ENCODE measurements around the gene DEFB121.
"Not testable (repeated sequence)": the region's sequence is repeated elsewhere in the genome, so short reads cannot be mapped to it uniquely, and the experiment has no call there.

DEFB121 gene, protein sequence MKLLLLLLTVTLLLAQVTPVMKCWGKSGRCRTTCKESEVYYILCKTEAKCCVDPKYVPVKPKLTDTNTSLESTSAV

DNA sequence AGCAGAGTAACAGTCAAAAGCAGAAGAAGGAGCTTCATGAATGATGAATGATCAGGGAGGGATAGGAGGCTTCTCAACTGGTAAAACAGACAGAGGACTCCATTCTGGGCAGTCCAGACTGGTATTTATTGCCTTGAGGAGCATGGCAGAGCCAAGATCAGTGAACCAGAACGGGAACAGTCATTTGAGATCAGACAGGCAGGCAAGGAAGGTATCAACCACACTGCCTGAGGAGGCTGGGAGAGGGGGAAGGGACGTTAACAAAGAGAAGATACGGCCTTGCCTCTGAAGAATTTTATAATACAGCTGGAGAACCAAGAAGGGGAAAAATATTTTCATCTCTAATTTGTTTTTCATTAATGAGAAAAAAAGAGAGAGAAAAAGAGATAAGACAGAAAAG, at the start of gene DEFB121:
TSS of gene DEFB121 (minus strand) at position 101 of the 400 bp plus-strand sequence. CDS start at position 38, 63 bp downstream.
- DNase-seq: no peak

DNA sequence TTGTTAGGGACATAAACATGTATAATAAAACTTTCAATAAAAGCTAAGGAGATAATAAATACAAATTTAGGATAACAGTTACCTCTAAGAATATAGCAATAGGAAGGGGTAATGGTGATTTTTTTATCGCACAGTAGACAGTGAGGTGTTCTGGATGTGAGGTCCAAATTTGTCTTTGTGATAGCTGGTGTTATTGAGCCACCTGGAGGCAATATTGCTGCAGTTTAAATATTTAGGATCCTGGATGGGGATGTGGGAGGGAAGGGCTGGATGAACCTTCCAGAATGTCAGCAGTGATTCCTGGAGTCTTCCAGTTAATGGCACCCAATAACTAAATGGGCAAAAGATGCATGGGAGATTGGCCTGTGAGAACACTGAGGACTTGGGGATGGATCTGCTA, 48.3 kb upstream of the DEFB121 start:
- no peak for DNase-seq

DNA sequence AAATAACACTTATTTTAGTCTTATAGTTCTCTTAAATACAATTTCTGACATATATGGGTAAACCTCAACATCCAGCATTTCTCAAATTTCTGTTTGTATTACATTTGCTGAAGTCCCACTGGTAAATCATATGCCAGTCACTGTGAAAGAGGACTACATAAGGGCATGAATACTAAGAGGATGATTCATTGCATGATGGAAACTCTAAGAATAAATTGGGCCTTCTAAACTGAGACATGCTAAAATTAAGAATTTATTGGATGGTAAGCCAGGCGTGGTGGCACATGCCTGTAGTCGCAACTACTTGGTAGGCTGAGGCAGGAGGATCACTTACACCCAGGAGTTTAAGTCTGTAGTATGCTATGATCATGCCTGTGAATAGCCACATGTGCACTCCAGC, 46.6 kb upstream of the DEFB121 start:
- DNase-seq: no peak

DNA sequence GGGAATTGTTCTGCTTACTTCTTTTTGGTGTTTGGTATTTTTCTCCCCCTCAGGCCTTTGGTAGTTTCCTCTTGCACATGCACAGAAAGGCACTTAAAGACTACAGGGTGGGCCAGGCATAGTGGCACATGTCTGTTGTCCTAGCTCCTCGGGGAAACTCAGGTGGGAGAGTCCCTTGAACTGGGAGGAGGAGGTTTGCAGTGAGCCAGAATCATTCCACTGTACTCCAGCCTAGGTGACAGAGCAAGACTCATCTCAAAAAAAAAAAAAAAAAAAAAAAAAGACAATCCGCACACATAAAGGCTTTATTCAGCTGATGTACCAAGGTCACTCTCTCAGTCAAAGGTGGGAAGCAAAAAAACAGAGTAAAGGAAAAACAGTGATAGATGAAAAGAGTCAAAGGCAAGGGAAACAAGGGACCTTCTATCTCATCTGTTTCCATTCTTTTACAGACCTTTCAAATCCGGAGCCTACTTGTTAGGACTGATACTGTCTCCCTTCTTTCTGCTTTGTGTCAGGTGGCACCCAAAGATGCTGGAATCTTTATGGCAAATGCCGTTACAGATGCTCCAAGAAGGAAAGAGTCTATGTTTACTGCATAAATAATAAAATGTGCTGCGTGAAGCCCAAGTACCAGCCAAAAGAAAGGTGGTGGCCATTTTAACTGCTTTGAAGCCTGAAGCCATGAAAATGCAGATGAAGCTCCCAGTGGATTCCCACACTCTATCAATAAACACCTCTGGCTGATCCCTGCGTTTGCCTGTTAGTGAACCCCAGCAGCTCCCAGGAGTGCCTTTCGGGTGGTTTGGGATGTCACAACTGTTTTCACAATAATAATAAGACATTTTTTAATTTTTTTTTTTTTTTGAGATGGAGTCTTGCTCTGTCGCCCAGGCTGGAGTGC, 43.7 kb upstream of the DEFB121 start:
- DNase-seq: no peak

DNA sequence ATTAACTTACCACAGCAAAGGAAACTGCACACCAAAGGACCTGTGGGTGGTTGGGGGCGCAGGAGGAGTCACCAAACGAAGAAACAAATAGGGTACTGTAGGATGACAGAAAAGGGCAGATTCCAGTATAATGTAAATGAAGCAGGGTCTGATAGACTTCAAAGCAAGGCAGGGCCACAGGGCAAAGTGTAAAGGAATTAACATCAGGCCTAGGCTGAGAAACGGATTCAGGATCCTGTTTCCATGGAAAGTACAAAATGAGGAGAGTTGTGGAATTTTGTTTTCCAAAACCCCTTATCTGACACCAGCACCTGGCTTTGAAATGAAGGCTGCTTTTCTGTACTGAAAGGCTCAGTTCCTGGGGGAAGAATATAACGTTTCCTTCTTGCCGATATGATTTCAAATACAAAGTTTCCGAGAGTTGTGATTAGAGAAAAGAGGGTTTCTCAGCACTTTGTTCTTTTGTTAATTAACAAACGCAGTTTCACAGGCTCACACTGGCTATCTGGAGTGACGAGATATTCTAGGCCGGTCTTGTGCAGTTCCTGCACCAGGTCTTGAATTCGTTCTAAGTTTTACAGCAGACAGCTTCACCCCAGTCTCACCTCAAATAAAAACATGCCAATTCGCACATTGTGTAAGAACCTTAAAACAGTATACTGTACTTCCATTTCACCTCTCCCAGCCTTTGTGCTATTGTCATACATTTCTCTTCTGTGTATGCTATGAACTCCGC, 40.2 kb upstream of the DEFB121 start:
- no peak for DNase-seq

DNA sequence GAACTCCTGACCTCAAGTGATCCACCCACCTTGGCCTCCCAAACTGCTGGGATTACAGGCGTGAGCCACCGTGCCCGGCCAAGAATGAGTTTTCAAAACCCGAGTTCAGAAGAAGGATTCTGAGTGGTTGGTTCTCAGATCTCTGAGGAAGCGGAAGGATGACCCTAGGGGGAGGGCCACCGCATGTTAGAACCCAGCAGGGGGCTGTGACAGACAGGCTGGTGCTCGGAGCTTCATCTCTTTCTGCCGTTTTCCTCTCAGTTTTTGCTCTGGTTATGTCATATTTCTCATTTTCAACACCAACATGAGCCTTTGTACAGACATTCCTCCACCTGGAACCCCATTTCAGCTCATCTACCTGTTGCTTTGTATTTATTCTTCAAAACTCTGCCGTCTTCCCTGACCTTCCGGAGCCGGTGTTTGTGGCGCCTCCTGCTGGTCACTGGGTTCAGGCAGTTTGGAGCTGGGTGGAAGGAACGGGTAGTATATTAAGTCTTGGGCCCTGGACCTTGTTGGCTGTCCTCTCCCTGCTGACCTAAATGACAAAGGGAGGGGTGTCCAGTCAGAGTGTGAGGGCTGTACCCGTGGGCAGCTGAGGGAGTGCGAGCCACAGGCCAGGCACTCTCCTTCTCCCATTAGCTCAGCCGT, 34.1 kb upstream of the DEFB121 start, which contains the start of gene DEFB123:
TSS of gene DEFB123 (plus strand) at position 621 of the 648 bp plus-strand sequence. CDS start 67 bp downstream, outside the sequence.
- DNase-seq: no peak

DNA sequence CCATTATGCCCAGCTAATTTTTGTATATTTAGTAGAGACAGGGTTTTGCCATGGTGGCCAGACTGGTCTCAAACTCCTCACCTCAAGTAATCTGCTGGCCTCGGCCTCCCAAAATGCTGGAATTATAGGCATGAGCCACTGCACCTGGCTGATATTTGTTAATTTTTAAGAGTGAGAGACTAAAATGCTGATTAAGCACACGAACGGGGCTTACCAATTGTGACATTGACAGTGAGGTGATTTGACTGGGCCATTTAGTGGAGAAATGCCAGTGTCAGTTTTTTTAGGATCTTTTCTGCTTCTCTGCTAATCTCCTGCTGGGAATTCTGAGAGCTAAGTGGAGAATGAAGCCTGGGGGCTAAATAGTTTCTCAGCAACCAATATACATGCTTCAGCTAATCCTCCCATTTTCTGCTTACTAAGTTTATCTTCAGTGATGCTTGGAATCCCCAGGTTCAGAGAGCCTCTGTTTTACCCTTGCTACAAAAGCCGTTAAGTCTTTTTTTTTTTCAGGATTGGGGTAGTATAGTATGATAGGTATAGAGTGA, 24.6 kb upstream of the DEFB121 start:
- no peak for DNase-seq

DNA sequence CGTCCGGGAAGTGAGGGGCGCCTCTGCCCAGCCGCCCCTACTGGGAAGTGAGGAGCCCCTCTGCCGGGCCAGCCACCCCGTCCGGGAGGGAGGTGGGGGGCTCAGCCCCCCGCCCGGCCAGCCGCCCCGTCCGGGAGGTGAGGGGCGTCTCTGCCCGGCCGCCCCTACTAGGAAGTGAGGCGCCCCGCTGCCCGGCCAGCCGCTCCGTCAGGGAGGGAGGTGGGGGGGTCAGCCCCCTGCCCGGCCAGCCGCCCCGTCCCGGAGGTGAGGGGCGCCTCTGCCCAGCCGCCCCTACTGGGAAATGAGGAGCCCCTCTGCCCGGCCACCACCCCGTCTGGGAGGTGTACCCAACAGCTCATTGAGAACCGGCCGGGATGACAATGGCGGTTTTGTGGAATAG, 21.6 kb upstream of the DEFB121 start:
- not testable (repeated sequence) for DNase-seq

DNA sequence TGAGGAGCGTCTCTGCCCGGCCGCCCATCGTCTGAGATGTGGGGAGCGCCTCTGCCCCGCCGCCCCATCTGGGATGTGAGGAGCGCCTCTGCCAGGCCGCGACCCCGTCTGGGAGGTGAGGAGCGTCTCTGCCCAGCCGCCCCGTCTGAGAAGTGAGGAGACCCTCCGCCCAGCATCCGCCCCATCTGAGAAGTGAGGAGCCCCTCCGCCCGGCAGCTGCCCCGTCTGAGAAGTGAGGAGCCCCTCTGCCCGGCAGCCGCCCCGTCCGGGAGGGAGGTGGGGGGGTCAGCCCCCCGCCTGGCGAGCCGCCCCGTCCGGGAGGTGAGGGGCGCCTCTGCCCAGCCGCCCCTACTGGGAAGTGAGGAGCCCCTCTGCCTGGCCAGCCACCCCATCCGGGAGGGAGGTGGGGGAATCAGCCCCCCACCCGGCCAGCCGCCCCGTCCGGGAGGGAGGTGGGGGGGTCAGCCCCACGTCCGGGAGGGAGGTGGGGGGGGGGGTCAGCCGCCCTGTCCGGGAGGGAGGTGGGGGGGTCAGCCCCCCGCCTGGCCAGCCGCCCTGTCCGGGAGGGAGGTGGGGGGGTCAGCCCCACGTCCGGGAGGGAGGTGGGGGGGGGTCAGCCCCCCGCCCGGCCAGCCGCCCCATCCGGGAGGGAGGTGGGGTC, 21.0 kb upstream of the DEFB121 start:
- DNase-seq: not testable (repeated sequence)

DNA sequence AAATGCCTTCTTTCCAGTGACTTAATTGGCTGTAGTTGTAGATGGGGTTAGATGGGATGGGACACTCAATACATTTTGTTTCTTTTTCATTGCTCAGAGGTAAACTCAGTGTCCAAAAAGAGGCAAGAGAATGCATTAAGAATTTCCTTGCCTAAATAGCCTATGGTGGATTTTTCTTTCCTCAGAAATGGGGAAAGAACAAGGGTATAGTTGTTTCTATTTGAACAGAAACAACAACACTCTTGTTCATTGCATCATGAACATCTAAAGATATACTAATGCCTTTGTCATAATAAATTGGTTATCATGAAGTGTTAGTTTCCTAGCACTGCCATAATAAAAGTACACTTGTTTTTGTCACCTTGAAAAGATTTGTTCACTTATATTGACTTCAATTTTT, 19.8 kb upstream of the DEFB121 start:
- no peak for DNase-seq

DNA sequence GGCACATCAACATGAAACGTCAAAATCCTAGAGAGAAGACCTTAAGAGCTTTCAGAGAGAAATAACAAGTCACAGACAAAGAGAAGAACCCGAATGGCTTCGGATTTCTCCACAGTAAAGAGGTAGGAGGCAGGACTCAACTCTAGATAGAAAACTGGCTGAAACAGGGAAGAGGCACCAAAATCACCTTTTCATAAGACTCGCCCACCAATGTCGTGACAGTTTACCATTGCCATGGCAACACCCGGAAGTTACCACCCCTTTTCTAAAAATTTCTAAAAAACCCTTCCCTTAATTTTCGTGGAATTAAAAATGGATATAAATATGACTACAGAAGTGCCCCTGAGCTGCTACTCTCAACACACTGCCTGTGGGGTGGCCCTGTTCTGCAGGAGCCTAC, 12.3 kb upstream of the DEFB121 start:
- DNase-seq: no peak

DNA sequence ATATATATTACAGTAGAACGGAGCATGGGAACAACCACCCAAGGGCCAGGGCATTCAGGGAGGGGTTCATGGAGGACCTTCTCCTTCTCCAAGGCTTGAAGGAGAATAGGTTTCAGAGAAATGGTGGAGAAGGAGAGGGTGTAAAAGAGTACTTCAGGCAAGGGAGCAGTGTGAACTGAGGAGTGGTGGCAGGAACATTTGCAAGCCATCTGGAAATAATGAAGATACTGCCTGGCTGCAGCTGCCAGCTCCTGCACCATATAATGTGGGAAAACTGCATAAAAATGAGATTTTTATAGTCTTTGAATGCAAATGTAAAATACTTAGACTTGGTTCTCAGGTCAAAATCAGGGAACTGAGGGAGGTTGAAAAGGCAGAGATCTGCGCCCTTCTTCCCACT, 9.6 kb upstream of the DEFB121 start:
- no peak for DNase-seq

DNA sequence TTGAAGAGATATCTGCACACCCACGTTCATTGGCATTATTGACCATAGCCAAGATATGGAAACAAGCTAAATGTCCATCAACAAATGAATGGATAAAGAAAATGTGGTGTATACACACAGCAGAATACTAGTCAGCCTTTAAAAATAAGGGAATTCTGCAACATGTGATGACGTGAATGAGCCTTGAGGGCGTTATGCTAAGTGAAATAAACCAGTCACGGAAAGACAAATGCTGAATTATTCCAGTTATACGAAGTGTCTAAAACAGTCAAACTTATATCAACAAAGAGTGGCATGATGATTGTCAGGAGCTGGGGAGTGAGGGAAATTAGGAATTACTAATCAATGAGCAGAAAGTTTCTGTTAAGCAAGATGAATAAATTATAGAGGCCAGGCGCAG, 8.4 kb upstream of the DEFB121 start:
- no peak for DNase-seq

DNA sequence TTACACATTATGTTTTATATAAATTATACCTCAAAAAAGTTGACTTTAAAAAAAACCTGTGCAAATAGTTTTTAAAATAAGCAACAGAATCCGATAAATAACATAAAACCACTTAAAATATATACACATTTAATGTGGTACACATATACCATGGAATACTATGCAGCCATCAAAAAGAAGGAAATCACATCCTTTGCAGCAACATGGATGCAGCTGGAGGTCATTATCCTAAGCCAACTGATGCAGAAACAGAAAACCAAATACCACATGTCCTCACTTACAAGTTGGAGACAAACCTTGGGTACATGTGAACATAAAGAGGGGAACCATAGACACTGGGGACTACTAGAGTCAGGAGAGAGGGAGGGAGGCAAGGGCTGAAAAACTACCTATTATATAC, 4.0 kb upstream of the DEFB121 start:
- no peak for DNase-seq

DNA sequence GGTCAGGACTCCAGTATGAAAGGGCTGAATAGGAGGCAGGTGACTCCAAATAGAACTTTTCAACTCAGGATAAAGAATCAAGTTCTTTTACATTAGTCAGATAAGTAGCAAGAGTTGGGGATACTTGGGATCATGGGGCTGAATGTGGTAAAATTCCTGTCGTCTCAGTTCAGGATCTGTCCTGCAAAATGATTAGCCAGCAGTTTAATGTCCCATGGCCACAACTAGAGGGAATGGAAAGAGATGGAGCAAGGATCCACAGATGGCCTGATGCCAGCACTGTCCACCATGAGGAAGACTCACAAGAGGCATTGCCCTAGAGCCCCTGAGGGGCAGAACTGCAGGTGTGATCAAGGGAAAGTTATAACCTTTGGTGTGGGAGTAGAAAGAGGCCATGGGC, 2.1 kb downstream of the DEFB121 start:
- DNase-seq: no peak

DNA sequence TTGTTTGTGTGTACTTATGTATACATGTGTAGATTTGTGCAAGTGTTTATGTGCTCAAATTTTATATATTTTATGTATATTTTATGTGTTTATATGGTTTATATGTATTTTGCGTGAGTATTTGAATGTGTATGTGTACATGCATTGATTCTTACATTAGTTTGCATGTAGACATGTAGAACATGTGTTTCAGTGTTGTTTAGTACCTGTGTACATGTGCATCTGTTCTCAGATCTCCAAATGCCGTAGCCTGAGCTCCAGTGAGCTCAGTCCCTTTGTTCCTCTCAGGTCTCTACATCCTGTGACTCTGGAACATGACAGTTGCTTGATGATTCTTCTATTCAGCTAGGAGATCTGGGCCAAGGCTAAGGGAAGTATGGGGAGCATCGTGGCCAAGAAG, 11.1 kb downstream of the DEFB121 start:
- no peak for DNase-seq

DNA sequence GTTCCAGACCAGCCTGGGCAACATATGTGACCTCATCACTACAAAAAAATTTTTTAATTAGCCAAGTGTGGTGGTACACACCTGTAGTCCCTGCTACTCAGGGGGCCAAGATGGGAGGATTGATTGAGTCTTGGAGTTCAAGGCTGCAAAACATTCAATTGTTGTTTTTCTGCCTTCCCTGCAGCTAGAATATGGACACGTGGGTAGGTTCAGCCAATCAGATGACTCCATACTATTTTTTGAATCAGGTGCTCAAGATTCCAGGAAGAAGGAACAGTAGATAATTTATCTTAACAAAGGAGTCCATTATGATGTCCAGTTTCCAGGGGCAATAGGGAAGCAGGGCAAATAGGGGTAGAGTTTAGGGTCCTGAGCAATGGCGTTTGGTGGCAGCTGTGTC, 13.2 kb downstream of the DEFB121 start:
- DNase-seq: no peak

DNA sequence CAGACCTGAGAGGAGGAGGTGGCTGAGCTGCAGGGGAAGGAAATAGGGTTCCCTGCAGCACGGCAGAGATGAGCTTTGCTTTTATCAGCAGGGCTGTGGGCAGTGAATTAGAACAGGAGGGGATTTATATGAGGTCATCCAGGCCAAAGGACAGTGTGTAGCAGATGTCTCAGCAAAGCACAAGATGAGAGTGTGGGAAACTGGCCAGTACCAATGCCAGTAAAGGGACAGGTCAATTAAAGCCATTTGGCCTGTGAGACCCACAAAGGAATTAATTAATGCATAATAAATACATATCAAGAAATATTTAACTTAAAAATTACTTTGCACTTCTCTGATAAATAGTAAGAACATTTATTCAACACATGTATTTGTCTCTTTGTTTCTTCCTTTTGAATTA, 15.5 kb downstream of the DEFB121 start, which contains the start of gene DEFB119:
TSS of gene DEFB119 (minus strand) at position 101 of the 400 bp plus-strand sequence. CDS start 107 bp downstream, outside the sequence.
- DNase-seq: no peak

DNA sequence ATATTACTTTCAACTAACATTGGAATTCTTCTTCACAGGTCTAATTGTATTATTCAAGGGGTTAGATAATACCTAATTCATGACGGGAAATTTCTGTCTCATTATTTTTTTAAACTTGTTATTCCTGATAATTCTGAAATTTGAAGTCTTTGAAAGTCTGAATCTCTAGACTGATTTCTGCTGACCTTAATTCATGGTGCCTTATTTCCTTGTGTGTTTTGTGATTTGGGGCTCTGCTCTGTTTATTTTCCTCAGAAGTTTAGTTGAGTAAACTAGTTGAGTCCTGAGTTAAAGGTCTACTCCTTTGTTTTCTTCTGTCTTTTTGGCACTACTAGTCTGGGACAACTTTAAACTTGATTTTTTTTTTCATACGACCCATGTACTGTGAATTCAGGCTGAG, 31.7 kb downstream of the DEFB121 start:
- DNase-seq: no peak

DNA sequence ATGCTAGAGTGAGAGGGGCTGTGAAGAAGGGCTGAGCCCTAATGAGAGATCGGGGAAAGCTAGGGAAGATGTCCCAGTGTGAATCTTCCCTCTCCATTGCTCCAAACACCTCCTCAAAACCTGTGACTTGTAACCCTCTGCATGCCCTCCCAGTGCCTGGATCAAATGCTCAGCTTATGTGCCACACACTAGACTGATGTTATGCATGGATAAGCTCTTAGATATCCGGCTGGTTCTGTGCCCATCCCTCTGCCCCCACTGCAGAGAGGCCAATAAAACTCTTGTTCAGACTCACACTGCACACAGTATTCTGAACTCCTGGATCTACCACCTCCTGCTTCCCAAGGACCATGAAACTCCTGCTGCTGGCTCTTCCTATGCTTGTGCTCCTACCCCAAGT, 37.7 kb downstream of the DEFB121 start, which contains the start of gene DEFB118:
TSS of gene DEFB118 (plus strand) at position 301 of the 400 bp plus-strand sequence. CDS start at position 351, 50 bp downstream.
- DNase-seq: no peak

DNA sequence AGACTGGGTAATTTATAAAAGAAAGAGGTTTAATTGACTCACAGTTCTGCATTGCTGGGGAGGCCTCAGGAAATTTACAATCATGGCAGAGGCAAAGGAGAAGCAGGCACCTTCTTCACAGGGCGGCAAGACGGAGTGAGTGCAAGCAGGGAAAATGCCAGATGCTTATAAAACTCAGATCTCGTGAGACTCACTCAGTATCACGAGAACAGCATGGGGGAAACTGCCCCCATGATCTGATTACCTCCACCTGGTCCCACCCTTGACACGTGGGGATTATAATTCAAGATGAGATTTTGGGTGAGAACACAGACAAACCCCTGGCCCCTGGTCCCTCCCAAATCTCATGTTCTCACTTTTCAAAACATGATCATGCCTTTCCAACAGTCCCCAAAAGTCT, 41.7 kb downstream of the DEFB121 start:
- DNase-seq: not testable (repeated sequence)

DNA sequence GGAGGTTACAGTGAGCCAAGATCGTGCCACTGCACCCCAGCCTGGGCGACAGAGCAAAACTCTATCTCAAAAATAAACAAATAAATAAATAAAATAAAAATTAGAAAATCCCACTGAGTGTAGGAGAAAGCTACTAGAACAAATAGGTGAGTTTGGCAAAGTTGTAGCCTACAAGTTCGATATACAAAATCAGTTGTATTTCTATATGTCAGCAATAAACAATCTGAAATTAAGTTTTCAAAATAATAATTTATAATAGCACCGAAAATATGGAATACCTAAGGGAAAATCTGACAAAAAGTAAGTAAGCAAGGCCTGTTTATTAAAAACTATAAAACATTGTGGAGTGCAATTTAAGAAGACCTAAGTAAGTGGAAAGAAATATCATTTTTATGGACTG, 42.7 kb downstream of the DEFB121 start:
- DNase-seq: no peak

All from NCI-H1048 (cell line).